ENCODE measurements around the gene SENP8. TPM values are rescaled to one million over a fixed set of nuclear protein-coding genes. Genes with fewer than 3 reads are reported as not detected.

The SENP8 gene
- total and polyA plus RNA-seq, 2 of the 4 experiments (the other 2 are of a cell fraction): 1.6 to 2.9 TPM

GRCh38 chr15:72162569-72162968 lies 44.4 kb downstream of the SENP8 start:
- DNase-seq (no peak), ATAC-seq (ENCODE audit: low read depth) (no peak)
- H3K14ac ChIP-seq (replicated peaks; ENCODE audit: low read depth, low read length): no peak overlapping the region
- no peak overlapping the region for H3K18ac ChIP-seq (ENCODE audit: low read depth, low read length)
- CTCF ChIA-PET: no interaction called here
- H4K20me1 ChIP-seq (ENCODE audit: insufficient read depth, low read length): no peaks in the 10 kb centered on the region
- H3K4me2 ChIP-seq (ENCODE audit: low read depth, low read length): no peak overlapping the region
- H2BK20ac ChIP-seq (ENCODE audit: low read depth, low read length): no peak overlapping the region
- H3K27ac ChIP-seq (ENCODE audit: insufficient read depth, low read length): no peak overlapping the region
- peaks cover 39% of the 10 kb centered on the region for H3K27me3 ChIP-seq (ENCODE audit: control insufficient read depth, insufficient read depth, low read length)
- TF ChIP-seq BHLHE40 (IDR thresholded peaks at IDR 0.05; ENCODE audit: low read depth, low read length): no peak
- no peak for TF ChIP-seq SMC3 (IDR thresholded peaks at IDR 0.05; ENCODE audit: low read depth, low read length)
- TF ChIP-seq CEBPB (IDR thresholded peaks at IDR 0.05; ENCODE audit: low read depth, low read length): no peak
- TF ChIP-seq MAZ (IDR thresholded peaks at IDR 0.05; ENCODE audit: borderline replicate concordance, low read depth, low read length): no peak
- TF ChIP-seq RCOR1 (IDR thresholded peaks at IDR 0.05; ENCODE audit: insufficient replicate concordance, low read length): no peak
- TF ChIP-seq CTCF (conservative IDR thresholded peaks at IDR 0.05; ENCODE audit: low read depth, low read length): no peak
- no peak for TF ChIP-seq MXI1 (IDR thresholded peaks at IDR 0.05; ENCODE audit: borderline replicate concordance, low read depth, low read length)
- no peak for TF ChIP-seq NFE2L2 (IDR thresholded peaks at IDR 0.05; ENCODE audit: low read depth, low read length)
- TF ChIP-seq CHD1 (IDR thresholded peaks at IDR 0.05; ENCODE audit: low read depth, low read length): no peak
- TF ChIP-seq RAD21 (IDR thresholded peaks at IDR 0.05; ENCODE audit: low read length): no peak
- no peak for TF ChIP-seq FOS (IDR thresholded peaks at IDR 0.05; ENCODE audit: low read depth, low read length)
- TF ChIP-seq POLR2A (IDR thresholded peaks at IDR 0.05; ENCODE audit: low read depth, low read length): no peak
- no peak for TF ChIP-seq USF2 (IDR thresholded peaks at IDR 0.05; ENCODE audit: low read depth, low read length)
- TF ChIP-seq RFX5 (IDR thresholded peaks at IDR 0.05; ENCODE audit: low read depth, low read length): no peak
- no peak for TF ChIP-seq ELK1 (IDR thresholded peaks at IDR 0.05; ENCODE audit: borderline replicate concordance, low read depth, low read length)
- TF ChIP-seq MAFK (IDR thresholded peaks at IDR 0.05; ENCODE audit: low read depth, low read length): no peak
- no peak overlapping the region for H3K4me3 ChIP-seq (ENCODE audit: insufficient read depth, low read depth, low read length)
- no peak overlapping the region for H2AFZ ChIP-seq (replicated peaks; ENCODE audit: low read length, poor library complexity)
- no peak overlapping the region for H4K5ac ChIP-seq (ENCODE audit: low read depth, low read length)
- H2AK9ac ChIP-seq (replicated peaks; ENCODE audit: low read depth, low read length, poor library complexity): no peak overlapping the region
- no peak overlapping the region for H4K91ac ChIP-seq (ENCODE audit: insufficient read depth, low read depth, low read length)
- no peaks in the 10 kb centered on the region for H3K79me1 ChIP-seq (ENCODE audit: low read depth in 1 of 2, low read length in 2 of 2)
- in situ Hi-C loops (cut with MboI; ENCODE audit: low sequenced_read_pairs): no loop called here
- intact Hi-C loops (cut with micrococcal nuclease): no loop called here
- H2BK5ac ChIP-seq (ENCODE audit: low read depth, low read length, poor library complexity, severe bottlenecking): no peak overlapping the region
- BruUV-seq (replicated peaks): no TSS peak
- H3K4me1 ChIP-seq (ENCODE audit: control insufficient read depth, insufficient read depth, low read length): no peaks in the 10 kb centered on the region
- no peak overlapping the region for H3K9ac ChIP-seq (ENCODE audit: low read depth, low read length)
- no peak overlapping the region for H2AK5ac ChIP-seq (ENCODE audit: low read depth, low read length)
- no peaks in the 10 kb centered on the region for H3K36me3 ChIP-seq (ENCODE audit: control insufficient read depth, insufficient read depth, low read length)
- H4K8ac ChIP-seq (ENCODE audit: low read depth in 2 of 2, low read length in 2 of 2): no peak overlapping the region
- POLR2A ChIA-PET (ENCODE audit: unreplicated experiment): no interaction called here
- no CpG with 5 or more reads among the region's 5 CpGs for WGBS, 2 experiments (ENCODE audit: extremely low coverage in 2 of 2, insufficient read length in 1 of 2)
- H3K4ac ChIP-seq (ENCODE audit: low read depth, low read length): no peak overlapping the region
- dilution Hi-C loops (cut with HindIII; ENCODE audit: low sequenced_read_pairs, unreplicated experiment): no loop called here
- H3K56ac ChIP-seq (ENCODE audit: extremely low read depth, insufficient read depth, low read length): no peak overlapping the region
- no peaks in the 10 kb centered on the region for H3K9me3 ChIP-seq (ENCODE audit: control insufficient read depth, insufficient read depth, low read length)
- H2BK120ac ChIP-seq (ENCODE audit: low read depth, low read length): no peak overlapping the region
- H2BK15ac ChIP-seq (ENCODE audit: low read depth, low read length): no peak overlapping the region
- H3K23ac ChIP-seq (ENCODE audit: low read depth, low read length): no peak overlapping the region
- H3K9me1 ChIP-seq (ENCODE audit: insufficient read depth, low read length): no peaks in the 10 kb centered on the region; the same call in 1 of the 2 replicates

Measured in IMR-90 (cell line).